Prostate gland (tissue), 2 donors: ENCODE measurements around the gene PRPF18. TPM values are rescaled to one million over a fixed set of nuclear protein-coding genes. Genes with fewer than 3 reads are reported as not detected.

Source experiments
- DNase-seq: peaks from one replicate; pipeline ENCODE4 v3.0.0-alpha.2; 2019; ENCODE audit warnings: low spot score
- H3K27ac ChIP-seq, 2 donors: fragments of 200-600 bp; sonication (generic); 2 replicates each; pipeline ENCODE4 v1.5.1; 2017 to 2019
- H3K27me3 ChIP-seq: fragments of 200-600 bp; sonication (generic); replicated peaks from 2 replicates; pipeline ENCODE4 v1.5.1; 2019; ENCODE audit not compliant: insufficient read depth
- H3K36me3 ChIP-seq, 2 donors: fragments of 200-600 bp; sonication (generic); 1 replicate in 1 of 2; 2 replicates in 1 of 2; pipeline versions ENCODE4 v1.5.1 to v1.8.1; 2017 to 2019
- H3K4me1 ChIP-seq: fragments of 200-600 bp; sonication (generic); replicated peaks from 2 replicates; pipeline ENCODE4 v1.5.1; 2019
- H3K4me3 ChIP-seq, 2 donors: fragments of 200-600 bp; sonication (generic); 2 replicates each; pipeline ENCODE4 v1.5.1; 2017 to 2019
- H3K9me3 ChIP-seq: fragments of 200-600 bp; sonication (generic); 2 replicates; pipeline ENCODE4 v1.5.1; 2017
- POLR2A ChIP-seq: fragments of 450-650 bp; IDR thresholded peaks from one replicate; pipeline ENCODE4 v1.6.1; 2016; ENCODE audit warnings: antibody characterized with exemption, mild to moderate bottlenecking
- POLR2AphosphoS5 ChIP-seq: sonication (generic); formaldehyde crosslinking; IDR thresholded peaks from one replicate; pipeline ENCODE4 v1.6.1; 2017; ENCODE audit warnings: antibody characterized with exemption
- WGBS: methylation state at CpG from one replicate; pipeline ENCODE4 v1.1.5; 2018; 5-methylcytosine and 5-hydroxymethylcytosine counted together
- intact Hi-C: fragments of 100-400 bp; cut with DNase I; formaldehyde crosslinking; loops from one replicate; pipeline ENCODE4 v1.14.2; 2022
- total RNA-seq, 2 donors: library from RNA; depleted of rRNA; stranded (reverse); fragments of >200 nt; gene quantifications; one replicate each; pipeline ENCODE4 v1.1.0, GENCODE V29; 2016
- TF ChIP-seq, protein P1 (sequence below), 4 experiments: fragments of 200-600 bp in 2 of 4; fragments of 450-650 bp in 2 of 4; sonication (generic) in 2 of 4; IDR thresholded peaks; 1 replicate in 3 of 4; 2 replicates in 1 of 4; pipeline ENCODE4 v1.5.1; 2016 to 2019; ENCODE audit warnings: antibody characterized with exemption in 4 of 4, mild to moderate bottlenecking in 2 of 4, moderate library complexity in 2 of 4

The PRPF18 gene
- total RNA-seq, 2 donors from 2014 or later: 23.1 to 31.1 TPM

DNA sequence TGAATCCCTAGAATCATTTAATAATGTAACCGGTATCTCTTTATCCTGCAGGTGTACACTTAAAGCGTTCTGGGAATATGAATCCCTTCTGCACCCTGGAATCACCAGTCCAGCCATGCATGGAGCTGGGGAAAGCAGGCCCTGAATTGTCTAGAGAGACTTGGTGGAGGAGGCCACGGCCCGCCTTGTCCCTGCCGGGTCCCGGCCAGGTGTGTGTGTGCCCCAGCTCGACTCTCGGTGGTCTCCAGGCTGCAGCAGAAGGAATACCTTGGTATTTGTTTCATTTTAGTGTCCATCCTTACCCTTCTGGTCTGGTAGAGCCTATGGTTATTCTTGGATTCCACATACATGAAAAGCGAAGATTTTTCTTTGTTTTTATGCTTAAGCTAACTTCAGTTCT, 58.1 kb downstream of the PRPF18 start:
- intact Hi-C loops: no loop called here
- H3K27ac ChIP-seq: no peak overlapping the region
- H3K4me1 ChIP-seq: no peaks in the 10 kb centered on the region
- WGBS: 93% methylated on average over 9 of the region's 9 CpGs
- H3K36me3 ChIP-seq: peaks cover 0 to 9% of the 10 kb centered on the region in 2 donors
- TF ChIP-seq POLR2A: no peak
- TF ChIP-seq, protein P1, sequence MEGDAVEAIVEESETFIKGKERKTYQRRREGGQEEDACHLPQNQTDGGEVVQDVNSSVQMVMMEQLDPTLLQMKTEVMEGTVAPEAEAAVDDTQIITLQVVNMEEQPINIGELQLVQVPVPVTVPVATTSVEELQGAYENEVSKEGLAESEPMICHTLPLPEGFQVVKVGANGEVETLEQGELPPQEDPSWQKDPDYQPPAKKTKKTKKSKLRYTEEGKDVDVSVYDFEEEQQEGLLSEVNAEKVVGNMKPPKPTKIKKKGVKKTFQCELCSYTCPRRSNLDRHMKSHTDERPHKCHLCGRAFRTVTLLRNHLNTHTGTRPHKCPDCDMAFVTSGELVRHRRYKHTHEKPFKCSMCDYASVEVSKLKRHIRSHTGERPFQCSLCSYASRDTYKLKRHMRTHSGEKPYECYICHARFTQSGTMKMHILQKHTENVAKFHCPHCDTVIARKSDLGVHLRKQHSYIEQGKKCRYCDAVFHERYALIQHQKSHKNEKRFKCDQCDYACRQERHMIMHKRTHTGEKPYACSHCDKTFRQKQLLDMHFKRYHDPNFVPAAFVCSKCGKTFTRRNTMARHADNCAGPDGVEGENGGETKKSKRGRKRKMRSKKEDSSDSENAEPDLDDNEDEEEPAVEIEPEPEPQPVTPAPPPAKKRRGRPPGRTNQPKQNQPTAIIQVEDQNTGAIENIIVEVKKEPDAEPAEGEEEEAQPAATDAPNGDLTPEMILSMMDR (IDR thresholded peaks at IDR 0.05): no peak
- no peaks in the 10 kb centered on the region for H3K9me3 ChIP-seq
- H3K4me3 ChIP-seq: no peak overlapping the region
- H3K27me3 ChIP-seq: no peaks in the 10 kb centered on the region
- no peak for DNase-seq

DNA sequence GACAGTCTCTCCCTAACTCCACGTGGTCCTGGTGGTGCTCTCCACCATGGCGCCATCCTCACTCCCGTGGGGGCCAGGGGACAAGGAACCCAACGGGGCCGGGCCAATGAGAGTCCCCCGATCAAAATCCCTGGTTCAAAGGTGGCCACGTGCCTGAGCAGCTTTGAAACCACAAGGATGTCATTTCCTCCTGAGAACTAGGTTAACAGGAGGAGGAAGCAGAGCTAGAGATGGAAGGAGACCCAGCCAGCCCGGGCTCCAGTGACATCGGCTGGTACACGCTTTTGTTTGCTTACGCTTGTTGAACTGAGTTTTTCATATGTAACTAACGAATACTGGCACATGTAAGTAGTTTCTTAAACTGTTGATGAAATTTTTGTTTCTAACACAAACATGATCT, 61.7 kb downstream of the PRPF18 start:
- Histone ChIP-seq H3K4me3 (no peak overlapping the region), H3K27ac (no peak overlapping the region), H3K27me3 (no peaks in the 10 kb centered on the region), H3K36me3 (peaks cover 0 to 9% of the 10 kb centered on the region in 2 donors), H3K9me3 (no peaks in the 10 kb centered on the region), H3K4me1 (no peaks in the 10 kb centered on the region)
- intact Hi-C loops: no loop called here
- TF ChIP-seq POLR2A: no peak
- TF ChIP-seq, protein P1 (IDR thresholded peaks at IDR 0.05): no peak
- no peak for TF ChIP-seq POLR2AphosphoS5
- DNase-seq: no peak
- 88% methylated on average over 12 of the region's 12 CpGs for WGBS

DNA sequence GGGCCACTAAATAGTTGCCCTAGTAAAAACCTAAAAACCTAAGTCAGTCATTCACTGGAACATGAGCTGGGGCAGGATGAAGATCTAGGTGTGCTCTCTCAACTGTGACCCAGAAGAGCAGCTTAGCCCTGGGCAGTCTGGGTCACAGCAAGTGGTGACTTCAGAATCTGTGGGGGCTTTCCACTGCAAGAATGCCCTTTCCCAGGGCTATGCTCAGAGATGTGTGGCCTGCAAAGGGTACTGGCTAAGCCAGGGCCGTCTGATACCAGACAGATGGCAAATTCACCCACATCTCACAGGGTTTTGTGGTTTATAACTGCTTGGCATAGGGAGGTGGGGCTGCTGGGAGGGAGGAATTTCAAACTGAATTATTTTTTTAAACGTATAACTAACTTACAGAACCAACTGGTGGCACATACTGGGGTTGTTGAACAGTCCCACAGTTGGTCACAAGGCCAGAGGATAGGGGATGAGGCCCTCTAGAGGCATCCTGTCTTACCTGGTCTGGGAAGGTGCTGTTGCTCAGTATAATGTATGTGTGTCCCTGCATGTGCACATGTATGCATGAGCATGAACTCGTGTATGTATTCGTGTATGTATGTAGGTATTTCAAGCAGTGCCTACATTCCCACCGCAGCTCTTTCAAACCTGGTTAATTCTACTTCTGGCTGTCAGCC, 63.2 kb downstream of the PRPF18 start:
- H3K27me3 ChIP-seq: no peaks in the 10 kb centered on the region
- TF ChIP-seq POLR2A: no peak
- no peak for TF ChIP-seq POLR2AphosphoS5
- TF ChIP-seq, protein P1 (IDR thresholded peaks at IDR 0.05): no peak
- WGBS: 78% methylated on average over 5 of the region's 5 CpGs
- H3K9me3 ChIP-seq: no peaks in the 10 kb centered on the region
- no peak overlapping the region for H3K27ac ChIP-seq
- peaks cover 0 to 9% of the 10 kb centered on the region in 2 donors for H3K36me3 ChIP-seq
- no peak for DNase-seq
- H3K4me3 ChIP-seq: no peak overlapping the region
- intact Hi-C loops: no loop called here
- H3K4me1 ChIP-seq: no peaks in the 10 kb centered on the region

DNA sequence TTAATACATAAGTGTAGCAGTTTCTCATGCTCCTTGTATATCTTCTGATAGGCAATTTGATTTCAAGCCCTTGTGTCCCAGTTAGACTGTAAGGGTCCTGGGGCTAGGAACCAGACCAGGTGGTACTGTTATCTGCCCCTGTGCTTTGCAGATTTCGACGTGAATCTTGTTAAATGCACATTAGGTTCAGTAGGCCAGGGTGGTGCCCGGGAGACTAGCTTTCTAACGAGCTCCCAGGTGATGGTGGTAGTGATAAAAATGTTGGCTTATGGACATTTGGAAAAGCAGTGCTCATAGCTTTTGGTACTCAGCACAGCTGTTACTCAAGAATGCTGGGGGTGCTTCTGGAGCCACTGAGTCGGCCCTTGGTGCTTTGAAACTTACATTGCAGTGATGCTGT, 64.2 kb downstream of the PRPF18 start:
- H3K9me3 ChIP-seq: no peaks in the 10 kb centered on the region
- WGBS: 56% methylated on average over 5 of the region's 5 CpGs
- no peak overlapping the region for H3K4me3 ChIP-seq
- DNase-seq: no peak
- no peak overlapping the region for H3K27ac ChIP-seq
- intact Hi-C loops: no loop called here
- no peaks in the 10 kb centered on the region for H3K27me3 ChIP-seq
- TF ChIP-seq POLR2A (no peak), POLR2AphosphoS5 (no peak)
- TF ChIP-seq, protein P1 (IDR thresholded peaks at IDR 0.05): no peak
- H3K36me3 ChIP-seq: peaks cover 0 to 11% of the 10 kb centered on the region in 2 donors
- no peaks in the 10 kb centered on the region for H3K4me1 ChIP-seq

DNA sequence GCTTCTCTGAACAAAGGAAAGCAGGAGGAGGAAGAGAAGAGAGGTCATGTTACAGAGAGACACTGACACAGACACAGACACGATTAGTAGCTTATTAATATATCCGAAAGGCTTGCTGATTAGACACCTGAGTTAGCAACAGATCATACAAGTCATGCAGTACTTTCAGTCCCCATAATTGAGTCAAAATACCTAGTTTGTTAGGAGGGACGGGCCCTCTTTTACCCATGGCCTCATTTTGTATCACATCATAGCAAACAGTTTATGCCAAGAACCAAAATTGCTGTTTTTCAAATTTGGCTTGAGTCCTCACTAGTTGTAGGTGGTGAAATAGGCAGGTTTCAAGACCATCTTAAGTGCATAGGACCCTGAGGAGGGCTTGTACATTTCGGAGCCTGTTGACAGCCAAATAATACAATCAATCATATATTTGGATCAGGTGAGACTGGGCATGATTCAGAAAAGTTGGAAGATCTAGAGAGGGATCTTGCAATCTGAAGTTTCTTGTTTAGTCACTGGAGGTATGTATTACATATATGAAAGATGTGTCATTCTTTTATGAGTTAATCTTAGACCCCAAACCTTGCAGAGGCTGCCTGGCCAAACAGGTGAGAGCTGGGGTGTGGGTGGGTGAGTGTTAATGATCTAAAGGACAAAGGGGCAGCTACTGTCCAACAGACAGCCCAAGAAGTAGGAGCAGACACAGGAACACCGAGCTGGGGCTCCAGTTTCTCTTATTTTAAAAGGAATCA, 65.4 kb downstream of the PRPF18 start:
- TF ChIP-seq, protein P1 (IDR thresholded peaks at IDR 0.05): no peak
- TF ChIP-seq POLR2A (no peak), POLR2AphosphoS5 (no peak)
- H3K9me3 ChIP-seq: no peaks in the 10 kb centered on the region
- no peak for DNase-seq
- H3K4me1 ChIP-seq: no peaks in the 10 kb centered on the region
- H3K27ac ChIP-seq: no peak overlapping the region
- H3K4me3 ChIP-seq: no peak overlapping the region
- intact Hi-C loops: no loop called here
- 82% methylated on average over 5 of the region's 5 CpGs for WGBS
- H3K36me3 ChIP-seq: peaks cover 5% of the 10 kb centered on the region in 2 donors
- no peaks in the 10 kb centered on the region for H3K27me3 ChIP-seq
